Thoracic aorta (tissue), 2 donors: ENCODE data around the gene PROSER3. TPM values are rescaled to one million over a fixed set of nuclear protein-coding genes. Genes with fewer than 3 reads are reported as not detected.

Experiments used
- ATAC-seq: fragments of 150-250 bp; one replicate; pipeline ENCODE4 v1.8.0; 2017; ENCODE audit warnings: low read depth; ENCODE audit not compliant: insufficient number of reproducible peaks, low FRiP score
- DNase-seq: peaks from one replicate; pipeline ENCODE4 v3.0.0-alpha.2; 2020; ENCODE audit warnings: low spot score
- H3K27ac ChIP-seq, 2 donors: fragments of 200-600 bp; sonication (generic); 1 replicate in 1 of 2; 2 replicates in 1 of 2; pipeline ENCODE4 v1.5.1; 2016; ENCODE audit warnings: mild to moderate bottlenecking in 2 of 2, moderate library complexity in 2 of 2
- H3K27me3 ChIP-seq: fragments of 200-600 bp; sonication (generic); replicated peaks from 2 replicates; pipeline ENCODE4 v1.6.0; 2016; ENCODE audit warnings: mild to moderate bottlenecking; ENCODE audit not compliant: insufficient read depth
- H3K36me3 ChIP-seq: fragments of 200-600 bp; sonication (generic); one replicate; pipeline ENCODE4 v1.5.1; 2016
- H3K4me1 ChIP-seq, 2 donors: fragments of 200-600 bp; sonication (generic); 1 replicate in 1 of 2; 2 replicates in 1 of 2; pipeline versions ENCODE4 v1.5.1 to v1.6.0; 2016; ENCODE audit warnings: low read depth in 2 of 2, mild to moderate bottlenecking in 1 of 2; ENCODE audit not compliant: control insufficient read depth in 1 of 2
- H3K4me3 ChIP-seq: fragments of 200-600 bp; sonication (generic); 2 replicates; pipeline ENCODE4 v1.5.1; 2016; ENCODE audit warnings: mild to moderate bottlenecking
- H3K9me3 ChIP-seq: fragments of 200-600 bp; sonication (generic); 2 replicates; pipeline ENCODE4 v1.5.1; 2016
- CTCF ChIP-seq: fragments of 200-600 bp; sonication (generic); IDR thresholded peaks from one replicate; pipeline ENCODE4 v1.5.1; 2019; ENCODE audit warnings: antibody characterized with exemption
- total RNA-seq, 2 donors: library from RNA; depleted of rRNA; stranded (reverse); fragments of >200 nt; gene quantifications; one replicate each; pipeline versions ENCODE4 v1.1.0 to v1.2.3, GENCODE V29; 2016

PROSER3 gene
- total RNA-seq, 2 donors from 2014 or later, result 11.1 to 16.6 TPM

- no peak for TF ChIP-seq CTCF
- DNase-seq, result no peak
- peak overlapping the region in 1 of 2 donors; percentile 99 for H3K27ac ChIP-seq
- peak overlapping the region; percentile 91 for H3K4me3 ChIP-seq
- no peaks in the 10 kb centered on the region for H3K27me3 ChIP-seq
- H3K4me1 ChIP-seq, result peaks cover 31 to 45% of the 10 kb centered on the region in 2 donors
- H3K36me3 ChIP-seq, result peaks cover 4% of the 10 kb centered on the region
- no peak for ATAC-seq
- H3K9me3 ChIP-seq, result no peaks in the 10 kb centered on the region
These were observed 11.4 kb upstream of the PROSER3 start for GRCh38 chr19:35746531-35746930.

- no peaks in the 10 kb centered on the region for H3K9me3 ChIP-seq
- H3K4me3 ChIP-seq, result peak within 1 kb of the TSS; percentile 97
- H3K36me3 ChIP-seq, result peaks cover 12% of the 10 kb centered on the region
- H3K27me3 ChIP-seq, result no peaks in the 10 kb centered on the region
- ATAC-seq, result peak; percentile 93
- no peak for TF ChIP-seq CTCF
- peak; percentile 99 for DNase-seq
- peaks cover 31 to 45% of the 10 kb centered on the region in 2 donors for H3K4me1 ChIP-seq
- peak within 1 kb of the TSS; percentile 71 to 83 for H3K27ac ChIP-seq
These were observed 9.6 kb upstream of the PROSER3 start, which contains the start of gene LIN37 for GRCh38 chr19:35748106-35749020. TSS of gene LIN37 (plus strand) at chr19:35748576. CDS start at chr19:35748725, 149 bp downstream.

- DNase-seq (no peak), ATAC-seq (no peak)
- no peaks in the 10 kb centered on the region for H3K9me3 ChIP-seq
- peaks cover 19% of the 10 kb centered on the region for H3K36me3 ChIP-seq
- H3K4me1 ChIP-seq, result peaks cover 26 to 45% of the 10 kb centered on the region in 2 donors
- no peak overlapping the region for H3K4me3 ChIP-seq
- no peak for TF ChIP-seq CTCF
- no peak overlapping the region for H3K27ac ChIP-seq
- no peaks in the 10 kb centered on the region for H3K27me3 ChIP-seq
These were observed 7.8 kb upstream of the PROSER3 start for GRCh38 chr19:35750167-35750566.

GRCh38 chr19:35751839-35752745 is 5.9 kb upstream of the PROSER3 start:
- Histone ChIP-seq H3K9me3 (no peaks in the 10 kb centered on the region), H3K4me3 (no peak overlapping the region), H3K27me3 (no peaks in the 10 kb centered on the region), H3K27ac (no peak overlapping the region), H3K36me3 (peaks cover 19% of the 10 kb centered on the region), H3K4me1 (peaks cover 21 to 51% of the 10 kb centered on the region in 2 donors)
- ATAC-seq (no peak), DNase-seq (no peak)
- no peak for TF ChIP-seq CTCF
